Pancreas (tissue), 10 donors: ENCODE data around the gene SELP. TPM values are rescaled to one million over a fixed set of nuclear protein-coding genes. Genes with fewer than 3 reads are reported as not detected.
"Not testable (repeated sequence)": the region's sequence is repeated elsewhere in the genome, so short reads cannot be mapped to it uniquely, and the experiment has no call there.

Experiments used
- ATAC-seq, 4 donors: fragments of 200-7000 bp; cut with Tn5 transposase; one replicate each; pipeline versions ENCODE4 v1.8.0 to v1.9.1; 2020; ENCODE audit warnings: mild to moderate bottlenecking in 4 of 4, moderate library complexity in 4 of 4
- DNase-seq, 6 donors: peaks; one replicate each; pipeline ENCODE4 v3.0.0-alpha.2; 2020
- FAIRE-seq: peaks from 2 replicates; lab custom pipeline; 2012; peaks lifted over from hg19 to GRCh38; lab: Jason Lieb, UNC
- H3K27ac ChIP-seq, 4 donors: fragments of 200-600 bp; sonication (generic); 1 replicate in 3 of 4; 2 replicates in 1 of 4; pipeline versions ENCODE4 v1.5.0 to v1.8.0; 2020
- H3K27me3 ChIP-seq, 4 donors: fragments of 200-600 bp; one replicate each; pipeline ENCODE4 v1.8.0; 2021
- H3K36me3 ChIP-seq, 3 donors: fragments of 200-600 bp; sonication (generic) in 1 of 3; one replicate each; pipeline versions ENCODE4 v1.5.0 to v1.8.0; 2020 to 2021
- H3K4me1 ChIP-seq, 3 donors: fragments of 200-600 bp; one replicate each; pipeline ENCODE4 v1.8.0; 2021
- H3K4me3 ChIP-seq, 4 donors: fragments of 200-600 bp; sonication (generic) in 2 of 4; one replicate each; pipeline versions ENCODE4 v1.5.0 to v1.8.0; 2020 to 2021
- H3K9me3 ChIP-seq, 4 donors: fragments of 200-600 bp; one replicate each; pipeline ENCODE4 v1.8.0; 2021
- CTCF ChIP-seq, 4 donors: fragments of 200-600 bp; sonication (generic) in 3 of 4; IDR thresholded peaks; one replicate each; pipeline versions ENCODE4 v1.5.0 to v1.8.0; 2021; ENCODE audit warnings: antibody characterized with exemption in 4 of 4
- WGBS, 2 donors: extraction: QIAGEN DNeasy Blood & Tissue Kit; methylation state at CpG; one replicate each; pipeline ENCODE4 v1.1.7; 2013; 5-methylcytosine and 5-hydroxymethylcytosine counted together
- intact Hi-C, 3 donors: fragments of 100-400 bp; cut with DNase I; formaldehyde crosslinking; loops; one replicate each; pipeline versions ENCODE4 v1.11.1 to v1.14.2; 2022
- polyA plus RNA-seq, 2 donors: library from polyadenylated mRNA; stranded (reverse); fragments of 200-250 nt; gene quantifications; one replicate each; pipeline ENCODE4 v1.2.3, GENCODE V29; 2013
- total RNA-seq, 6 donors: library from RNA; stranded (reverse); fragmentation: NEBNext Ultra II Directional in 4 of 6; extraction: Animal tissue kit (Norgen Biotek cat#: 25700) in 4 of 6; gene quantifications; one replicate each; pipeline versions ENCODE4 v1.2.1 to v1.2.4, GENCODE V29; 2021 to 2023
- donor health status: healthy with polysubstance abuse.
- donor health status: DM: no; HTN: no; CAD: no; lungs with moderate emphysema.
- donor health status: DM: no; HTN: no; CAD: no.
- donor health status: control.
- donor health status: control.
- donor health status: Bipolar disorder and iron deficiency.
- donor health status: DM: yes; HTN: yes; CAD: no.
- donor health status: DM: no; HTN: no; CAD: no.
- donor health status: DM: no; HTN: no; CAD: no.
- donor health status: DM: yes; HTN: yes; CAD: no.

Gene SELP
- 1 to 10 TPM in 3 of 6 donors, under 1 TPM in 3; 0.32 to 3.3 (median 1.6) TPM for total RNA-seq
- polyA plus RNA-seq: 1 to 10 TPM in 1 of 2 donors, under 1 TPM in 1; 0.91 to 8.3 TPM

DNA sequence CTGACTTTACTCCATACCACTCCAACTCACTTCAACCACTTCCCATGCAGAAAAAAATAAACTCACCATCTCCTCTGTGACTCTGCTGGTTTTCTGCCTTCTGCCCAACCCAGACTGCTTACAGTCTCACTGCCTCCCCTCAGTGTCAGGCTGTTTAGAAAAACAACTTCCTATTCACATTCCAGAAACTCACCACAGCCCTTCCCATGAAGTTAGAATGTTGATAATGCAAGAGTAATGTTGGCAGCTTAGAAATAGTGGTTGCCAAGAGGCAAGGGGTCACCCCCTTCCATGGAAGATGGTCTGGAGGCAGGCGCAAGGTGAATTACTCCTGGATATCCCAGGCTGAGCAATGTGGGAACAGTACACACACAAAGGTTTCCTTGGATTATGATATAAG, at the start of gene SELP:
TSS of gene SELP (minus strand) at position 119 of the 400 bp plus-strand sequence. CDS start at position 69, 50 bp downstream.
- FAIRE-seq (no peak), DNase-seq (no peak), ATAC-seq (no peak)
- WGBS, 2 donors: 71 to 81% methylated on average over 1 of the region's 1 CpG
- Histone ChIP-seq H3K9me3 (no peaks in the 10 kb centered on the region), H3K4me3 (no peak within 1 kb of the TSS), H3K27me3 (no peaks in the 10 kb centered on the region), H3K4me1 (no peaks in the 10 kb centered on the region), H3K27ac (no peak within 1 kb of the TSS), H3K36me3 (no peaks in the 10 kb centered on the region)
- intact Hi-C loops: no loop called here
- TF ChIP-seq CTCF (IDR thresholded peaks at IDR 0.05): no peak

DNA sequence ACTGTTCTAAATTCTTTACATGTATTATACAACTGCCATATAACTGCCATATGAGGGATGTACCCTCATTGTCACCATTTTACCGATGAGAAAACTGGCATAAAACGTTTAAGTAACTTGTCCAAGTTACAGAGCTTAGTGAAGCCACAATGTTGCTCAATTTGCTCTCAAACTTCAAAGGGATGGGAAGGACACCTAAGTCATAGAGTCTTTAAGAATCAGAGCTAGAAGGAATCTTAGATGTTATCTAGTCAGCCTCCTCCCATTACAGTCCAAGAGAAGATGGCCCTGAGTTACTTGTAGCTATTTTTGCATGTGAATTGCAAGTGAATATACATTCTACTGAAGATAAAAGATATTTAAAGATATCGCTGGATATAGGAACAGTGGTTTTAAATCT, 49.8 kb upstream of the SELP start:
- no peaks in the 10 kb centered on the region for H3K27me3 ChIP-seq
- no peak overlapping the region for H3K4me3 ChIP-seq
- intact Hi-C loops: no loop called here
- H3K27ac ChIP-seq: no peak overlapping the region
- WGBS, 2 donors: 54 to 75% methylated on average over 3 of the region's 3 CpGs
- H3K4me1 ChIP-seq: no peaks in the 10 kb centered on the region
- DNase-seq (no peak), FAIRE-seq (no peak), ATAC-seq (no peak)
- H3K36me3 ChIP-seq: no peaks in the 10 kb centered on the region
- no peaks in the 10 kb centered on the region for H3K9me3 ChIP-seq
- no peak for TF ChIP-seq CTCF (IDR thresholded peaks at IDR 0.05)

- no peak for DNase-seq
- Histone ChIP-seq H3K27me3 (no peaks in the 10 kb centered on the region), H3K27ac (no peak overlapping the region), H3K36me3 (no peaks in the 10 kb centered on the region), H3K4me3 (no peak overlapping the region), H3K4me1 (no peaks in the 10 kb centered on the region), H3K9me3 (no peaks in the 10 kb centered on the region)
- ATAC-seq: no peak
- intact Hi-C loops: no loop called here
- WGBS, 2 donors: 25 to 35% methylated on average over 2 of the region's 2 CpGs
- TF ChIP-seq CTCF (IDR thresholded peaks at IDR 0.05): no peak
- FAIRE-seq: no peak
Measured at GRCh38 chr1:169676001-169676400, 46.1 kb upstream of the SELP start.

- Histone ChIP-seq H3K9me3 (no peaks in the 10 kb centered on the region), H3K27me3 (no peaks in the 10 kb centered on the region), H3K4me3 (no peak overlapping the region), H3K4me1 (no peaks in the 10 kb centered on the region), H3K36me3 (no peaks in the 10 kb centered on the region), H3K27ac (no peak overlapping the region)
- ATAC-seq: no peak
- intact Hi-C loops: no loop called here
- no peak for FAIRE-seq
- WGBS, 2 donors: 28 to 34% methylated on average over 3 of the region's 3 CpGs
- TF ChIP-seq CTCF (IDR thresholded peaks at IDR 0.05): no peak
- no peak for DNase-seq
Measured at GRCh38 chr1:169670836-169671235, 40.9 kb upstream of the SELP start.

- WGBS, 2 donors: 75 to 91% methylated on average over 3 of the region's 3 CpGs
- intact Hi-C loops, H3K4me1 ChIP-seq, DNase-seq, H3K9me3 ChIP-seq, FAIRE-seq, H3K27me3 ChIP-seq, H3K4me3 ChIP-seq, ATAC-seq, H3K27ac ChIP-seq, H3K36me3 ChIP-seq: not testable (repeated sequence)
Measured at GRCh38 chr1:169670244-169670643, 40.3 kb upstream of the SELP start.

DNA sequence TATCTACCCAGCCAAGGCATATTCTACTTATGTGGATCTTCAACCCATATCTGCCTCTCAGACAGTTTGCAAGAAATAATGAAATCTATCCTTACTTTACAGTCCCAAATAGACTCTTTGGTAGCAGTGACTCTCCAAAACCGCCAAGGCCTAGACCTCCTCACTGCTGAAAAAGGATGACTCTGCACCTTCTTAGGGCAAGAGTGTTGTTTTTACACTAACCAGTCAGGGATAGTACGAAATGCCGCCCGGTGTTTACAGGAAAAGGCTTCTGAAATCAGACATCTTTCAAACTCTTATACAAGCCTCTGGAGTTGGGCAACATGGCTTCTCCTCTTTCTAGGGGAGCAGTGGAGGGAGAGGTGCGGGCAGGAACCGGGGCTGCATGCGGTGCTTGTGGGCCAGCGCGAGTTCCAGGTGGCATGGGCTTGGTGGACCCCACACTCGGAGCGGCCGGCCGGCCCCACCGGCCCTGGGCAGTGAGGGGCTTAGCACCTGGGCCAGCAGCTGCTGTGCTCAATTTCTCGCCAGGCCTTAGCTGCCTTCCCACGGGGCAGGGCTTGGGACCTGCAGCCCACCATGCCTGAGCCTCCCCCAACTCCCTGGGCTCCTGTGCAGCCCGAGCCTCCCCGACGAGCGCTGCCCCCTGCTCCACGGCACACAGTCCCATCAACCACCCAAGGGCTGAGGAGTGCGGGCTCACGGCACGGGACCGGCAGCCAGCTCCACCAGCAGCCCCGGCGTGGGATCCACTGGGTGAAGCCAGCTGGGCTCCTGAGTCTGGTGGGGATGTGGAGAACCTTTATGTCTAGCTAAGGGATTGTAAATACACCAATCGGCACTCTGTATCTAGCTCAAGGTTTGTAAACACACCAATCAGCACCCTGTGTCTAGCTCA, 38.0 kb upstream of the SELP start:
- H3K9me3 ChIP-seq, H3K4me1 ChIP-seq, H3K27ac ChIP-seq, FAIRE-seq, H3K27me3 ChIP-seq, H3K4me3 ChIP-seq, ATAC-seq, intact Hi-C loops, H3K36me3 ChIP-seq: not testable (repeated sequence)
- 80 to 88% methylated on average over 25 to 27 of the region's 28 CpGs for WGBS, 2 donors
- peak in 1 of 6 donors; percentile 39 for DNase-seq

DNA sequence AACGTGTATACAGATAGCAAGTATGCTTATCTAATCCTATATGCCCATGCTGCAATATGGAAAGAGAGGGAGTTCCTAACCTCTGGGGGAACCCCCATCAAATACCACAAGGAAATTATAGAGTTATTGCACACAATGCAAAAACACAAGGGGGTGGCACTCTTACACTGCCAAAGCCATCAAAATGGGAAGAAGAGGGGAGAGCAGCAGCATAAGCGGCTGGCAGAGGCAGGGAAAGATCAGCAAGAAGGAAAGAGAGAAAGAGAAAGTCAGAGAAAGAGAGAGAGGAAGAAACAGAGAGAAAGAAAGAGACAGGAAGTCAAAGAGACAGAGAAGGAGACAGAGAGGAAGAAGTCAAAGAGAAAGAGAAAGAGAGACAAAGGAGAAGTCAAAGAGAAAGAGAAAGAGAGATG, 37.3 kb upstream of the SELP start:
- H3K27ac ChIP-seq, DNase-seq, H3K9me3 ChIP-seq, ATAC-seq, FAIRE-seq, H3K4me1 ChIP-seq, intact Hi-C loops, H3K27me3 ChIP-seq, H3K36me3 ChIP-seq, H3K4me3 ChIP-seq: not testable (repeated sequence)
- 41 to 52% methylated on average over 2 of the region's 2 CpGs for WGBS, 2 donors

- H3K27me3 ChIP-seq, ATAC-seq, H3K36me3 ChIP-seq, FAIRE-seq, H3K9me3 ChIP-seq, H3K27ac ChIP-seq, H3K4me1 ChIP-seq, DNase-seq, H3K4me3 ChIP-seq, intact Hi-C loops: not testable (repeated sequence)
- WGBS, 2 donors: 52 to 61% methylated on average over 7 to 8 of the region's 8 CpGs
Measured at GRCh38 chr1:169662680-169663079, 32.8 kb upstream of the SELP start.
